Esophagus squamous epithelium (tissue), 4 donors: Measurements from ENCODE around the gene ARHGEF28.

Experiments used
- POLR2A ChIP-seq, 4 donors: fragments of 450-650 bp; IDR thresholded peaks; one replicate each; pipeline ENCODE4 v1.6.1; 2017; ENCODE audit warnings: antibody characterized with exemption in 4 of 4, mild to moderate bottlenecking in 4 of 4, moderate library complexity in 3 of 4
- TF ChIP-seq, protein P1 (sequence below), 6 experiments: fragments of 450-650 bp in 4 of 6; fragments of 200-600 bp in 2 of 6; sonication (generic) in 2 of 6; IDR thresholded peaks; one replicate each; pipeline ENCODE4 v1.5.1; 2016 to 2019; ENCODE audit warnings: antibody characterized with exemption in 6 of 6, mild to moderate bottlenecking in 4 of 6, moderate library complexity in 4 of 6

DNA sequence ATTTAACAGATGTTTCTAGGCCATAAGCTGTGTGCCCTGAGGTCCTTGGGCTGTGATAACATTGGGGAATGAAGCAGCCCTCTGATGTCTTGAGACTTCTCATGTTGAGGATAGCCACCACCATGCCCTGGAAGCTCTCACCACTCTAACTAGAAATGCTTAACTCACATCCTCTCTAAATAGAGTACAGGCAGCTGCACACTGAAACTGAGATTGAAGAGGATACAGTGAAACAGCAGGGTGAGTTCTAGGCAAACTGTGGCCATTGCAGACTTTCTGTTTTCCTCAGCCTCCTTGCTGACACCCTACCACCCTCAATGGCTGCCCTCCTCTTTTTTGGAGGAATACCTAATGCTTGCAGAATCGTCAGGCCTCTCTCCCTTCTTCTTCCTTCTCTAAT is 38.1 kb upstream of the ARHGEF28 start:
- TF ChIP-seq, protein P1, sequence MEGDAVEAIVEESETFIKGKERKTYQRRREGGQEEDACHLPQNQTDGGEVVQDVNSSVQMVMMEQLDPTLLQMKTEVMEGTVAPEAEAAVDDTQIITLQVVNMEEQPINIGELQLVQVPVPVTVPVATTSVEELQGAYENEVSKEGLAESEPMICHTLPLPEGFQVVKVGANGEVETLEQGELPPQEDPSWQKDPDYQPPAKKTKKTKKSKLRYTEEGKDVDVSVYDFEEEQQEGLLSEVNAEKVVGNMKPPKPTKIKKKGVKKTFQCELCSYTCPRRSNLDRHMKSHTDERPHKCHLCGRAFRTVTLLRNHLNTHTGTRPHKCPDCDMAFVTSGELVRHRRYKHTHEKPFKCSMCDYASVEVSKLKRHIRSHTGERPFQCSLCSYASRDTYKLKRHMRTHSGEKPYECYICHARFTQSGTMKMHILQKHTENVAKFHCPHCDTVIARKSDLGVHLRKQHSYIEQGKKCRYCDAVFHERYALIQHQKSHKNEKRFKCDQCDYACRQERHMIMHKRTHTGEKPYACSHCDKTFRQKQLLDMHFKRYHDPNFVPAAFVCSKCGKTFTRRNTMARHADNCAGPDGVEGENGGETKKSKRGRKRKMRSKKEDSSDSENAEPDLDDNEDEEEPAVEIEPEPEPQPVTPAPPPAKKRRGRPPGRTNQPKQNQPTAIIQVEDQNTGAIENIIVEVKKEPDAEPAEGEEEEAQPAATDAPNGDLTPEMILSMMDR (IDR thresholded peaks at IDR 0.05), result no peak
- TF ChIP-seq POLR2A (IDR thresholded peaks at IDR 0.05), result no peak
